Heart right ventricle (tissue), 16 donors: ENCODE results near the gene ZCCHC7. TPM values are rescaled to one million over a fixed set of nuclear protein-coding genes. Genes with fewer than 3 reads are reported as not detected.
"Not testable (repeated sequence)": the region's sequence is repeated elsewhere in the genome, so short reads cannot be mapped to it uniquely, and the experiment has no call there.

Experiments used
- ATAC-seq, 8 donors: fragments of 200-7000 bp; cut with Tn5 transposase; one replicate each; pipeline ENCODE4 v1.9.1; 2020; ENCODE audit warnings: mild to moderate bottlenecking in 8 of 8, moderate library complexity in 8 of 8, moderate number of reproducible peaks in 1 of 8
- DNase-seq, 2 donors: peaks; one replicate each; pipeline ENCODE4 v3.0.0-alpha.2; 2020
- H3K27ac ChIP-seq, 10 donors: fragments of 200-600 bp; sonication (generic) in 2 of 10; one replicate each; pipeline versions ENCODE4 v1.5.0 to v1.8.0; 2020 to 2022; ENCODE audit warnings: mild to moderate bottlenecking in 3 of 10
- H3K27me3 ChIP-seq, 7 donors: fragments of 200-600 bp; one replicate each; pipeline ENCODE4 v1.8.0; 2021 to 2022; ENCODE audit warnings: mild to moderate bottlenecking in 2 of 7
- H3K36me3 ChIP-seq, 9 donors: fragments of 200-600 bp; sonication (generic) in 1 of 9; one replicate each; pipeline versions ENCODE4 v1.5.0 to v1.8.0; 2020 to 2022; ENCODE audit warnings: mild to moderate bottlenecking in 2 of 9
- H3K4me1 ChIP-seq, 9 donors: fragments of 200-600 bp; sonication (generic) in 1 of 9; one replicate each; pipeline versions ENCODE4 v1.5.0 to v1.8.0; 2020 to 2022; ENCODE audit warnings: mild to moderate bottlenecking in 4 of 9
- H3K4me3 ChIP-seq, 10 donors: fragments of 200-600 bp; sonication (generic) in 2 of 10; one replicate each; pipeline versions ENCODE4 v1.5.0 to v1.8.0; 2020 to 2022; ENCODE audit warnings: mild to moderate bottlenecking in 7 of 10, moderate library complexity in 2 of 10
- H3K9me3 ChIP-seq, 11 donors: fragments of 200-600 bp in 10 of 11; sonication (generic) in 2 of 11; one replicate each; pipeline versions ENCODE4 v1.5.0 to v1.8.0; 2013 to 2022; ENCODE audit warnings: mild to moderate bottlenecking in 2 of 11, control low read depth in 1 of 11, moderate library complexity in 1 of 11
- CTCF ChIP-seq, 9 donors: fragments of 200-600 bp; sonication (generic) in 2 of 9; IDR thresholded peaks; one replicate each; pipeline versions ENCODE4 v1.5.0 to v1.8.0; 2021 to 2022; ENCODE audit warnings: antibody characterized with exemption in 9 of 9, mild to moderate bottlenecking in 5 of 9, moderate library complexity in 1 of 9
- WGBS, 2 donors: extraction: QIAGEN DNeasy Blood & Tissue Kit; methylation state at CpG; one replicate each; pipeline ENCODE4 v1.1.7; 2013; ENCODE audit warnings: inconsistent platforms in 1 of 2; 5-methylcytosine and 5-hydroxymethylcytosine counted together
- intact Hi-C, 10 donors: fragments of 100-400 bp; cut with DNase I; formaldehyde crosslinking; loops; one replicate each; pipeline versions ENCODE4 v1.11.1 to v1.14.2; 2022
- polyA plus RNA-seq, 2 donors: library from polyadenylated mRNA; stranded (reverse); fragments of 200-250 nt; gene quantifications; one replicate each; pipeline ENCODE4 v1.2.3, GENCODE V29; 2013
- total RNA-seq, 10 donors: library from RNA; stranded (reverse); fragmentation: NEBNext Ultra II Directional in 3 of 10; extraction: Animal tissue kit (Norgen Biotek cat#: 25700) in 3 of 10; gene quantifications; one replicate each; pipeline versions ENCODE4 v1.2.1 to v1.2.4, GENCODE V29; 2021 to 2023
- donor health status: Arrhythmogenic right ventricular cardiomyopathy.
- donor health status: ischemic (EF 13 %, LVEDD 7.1; RV severe dilation, severe dysfunction).
- donor health status: healthy with polysubstance abuse.
- donor health status: DM: no; HTN: yes; CAD: no.
- donor health status: DM: no; HTN: no; CAD: no.
- donor health status: ischemic (EF 25% LVEDD 6.9; RV normal size, moderate dysfunction).
- donor health status: ischemic (EF 25% LVEDD 5.7; RV mildly dilated, moderate dysfunction).
- donor health status: healthy.
- donor health status: DM: yes; HTN: yes; CAD: no.
- donor health status: Ischemic cardiomyopathy.
- donor health status: ischemic (EF 35%, LVEDD 5.7; RV mildly dilated, moderate dysfunction).
- donor health status: nonischemic (EF 11% LVEDD 7.7; RV severe dilation, severe dysfunction).
- donor health status: DM: yes; HTN: yes; CAD: no.
- donor health status: PGD.
- donor health status: ischemic (EF 29% LVEDD 5.4; RV normal size, mild dysfunction).
- donor health status: nonischemic (EF 23%, LVEDD 6.1; RV moderate dilation, normal function).

ZCCHC7 gene
- total and polyA plus RNA-seq, 12 donors, result 4.3 to 11.9 (median 8.9) TPM

DNA sequence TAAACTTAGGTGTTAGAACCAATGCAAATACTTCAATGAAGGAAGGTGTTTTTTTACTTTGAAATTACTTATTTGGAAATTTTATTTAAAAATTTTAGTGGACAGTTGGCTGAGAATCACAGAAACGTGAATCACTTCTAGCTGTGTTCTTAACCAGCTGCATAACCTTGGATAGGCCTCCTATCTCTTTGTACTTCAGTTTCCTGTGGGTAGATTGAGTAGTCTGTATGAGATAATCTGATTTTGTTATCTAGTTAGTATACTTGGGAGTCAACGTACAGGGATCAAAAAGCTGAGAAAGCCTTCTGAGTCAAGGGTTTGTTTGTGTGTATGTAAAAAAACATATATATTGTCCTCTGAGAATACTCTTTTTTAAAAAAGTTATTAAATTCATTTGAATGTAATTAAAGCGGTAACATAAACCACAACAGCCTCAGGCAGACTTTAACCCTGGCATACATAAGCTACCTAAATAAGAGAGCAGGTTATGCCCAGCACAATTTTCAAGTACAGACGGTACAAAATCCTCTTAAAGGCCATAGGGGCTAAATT lies 38.1 kb upstream of the ZCCHC7 start:
- intact Hi-C loops, result no loop called here
- ATAC-seq (no peak), DNase-seq (no peak)
- H3K27me3 ChIP-seq, result no peaks in the 10 kb centered on the region
- peaks cover 0 to 56% (median 21%) of the 10 kb centered on the region in 9 donors for H3K4me1 ChIP-seq
- 72 to 81% methylated on average over 4 of the region's 4 CpGs for WGBS, 2 donors
- no peak overlapping the region for H3K27ac ChIP-seq
- no peak for TF ChIP-seq CTCF (IDR thresholded peaks at IDR 0.05)
- H3K36me3 ChIP-seq, result peaks cover 0 to 17% (median 9%) of the 10 kb centered on the region in 9 donors
- H3K9me3 ChIP-seq, result no peaks in the 10 kb centered on the region
- no peak overlapping the region for H3K4me3 ChIP-seq

GRCh38 chr9:37083654-37084053 lies 36.7 kb upstream of the ZCCHC7 start:
- no peak overlapping the region for H3K4me3 ChIP-seq
- intact Hi-C loops, result no loop called here

DNA sequence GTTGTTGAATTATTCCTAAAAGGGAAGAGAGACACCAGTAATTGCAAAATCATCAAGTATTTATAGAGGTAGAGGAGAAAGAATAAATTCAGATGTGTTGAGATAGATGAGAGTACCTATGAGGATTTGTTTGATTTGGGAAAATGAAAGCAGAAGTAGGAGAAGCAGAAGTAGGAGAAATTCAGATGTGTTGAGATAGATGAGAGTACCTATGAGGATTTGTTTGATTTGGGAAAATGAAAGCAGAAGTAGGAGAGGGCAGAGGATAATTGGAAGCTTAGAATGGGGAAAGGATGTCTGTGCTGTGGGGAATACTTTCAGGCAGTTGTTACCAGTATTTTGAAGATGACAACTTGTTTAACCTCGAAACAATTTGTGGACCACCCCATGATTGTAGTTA lies 35.1 kb upstream of the ZCCHC7 start:
- Histone ChIP-seq H3K27ac (no peak overlapping the region), H3K9me3 (no peaks in the 10 kb centered on the region), H3K4me3 (no peak overlapping the region), H3K27me3 (no peaks in the 10 kb centered on the region), H3K4me1 (peaks cover 0 to 49% (median 21%) of the 10 kb centered on the region in 9 donors), H3K36me3 (peaks cover 0 to 45% (median 13%) of the 10 kb centered on the region in 9 donors)
- 98 to 100% methylated on average over 1 of the region's 1 CpG for WGBS, 2 donors
- ATAC-seq (no peak), DNase-seq (no peak)
- no peak for TF ChIP-seq CTCF (IDR thresholded peaks at IDR 0.05)
- intact Hi-C loops, result no loop called here

More at GRCh38 chr9:37083654-37084053, 36.7 kb upstream of the ZCCHC7 start:
- no peak for TF ChIP-seq CTCF (IDR thresholded peaks at IDR 0.05)
- peaks cover 0 to 31% (median 13%) of the 10 kb centered on the region in 9 donors for H3K36me3 ChIP-seq
- no peaks in the 10 kb centered on the region for H3K9me3 ChIP-seq
- H3K27ac ChIP-seq, result no peak overlapping the region
- no peaks in the 10 kb centered on the region for H3K27me3 ChIP-seq
- H3K4me1 ChIP-seq, result peaks cover 0 to 56% (median 21%) of the 10 kb centered on the region in 9 donors
- no peak for DNase-seq
- no peak for ATAC-seq

GRCh38 chr9:37092714-37093295 lies 27.6 kb upstream of the ZCCHC7 start:
- H3K4me1 ChIP-seq, H3K27ac ChIP-seq, intact Hi-C loops, DNase-seq, H3K4me3 ChIP-seq, H3K9me3 ChIP-seq, H3K27me3 ChIP-seq, ATAC-seq: not testable (repeated sequence)
- WGBS, 2 donors, result 80 to 100% methylated on average over 2 to 3 of the region's 5 CpGs
- peaks cover 0 to 30% (median 6%) of the 10 kb centered on the region in 9 donors for H3K36me3 ChIP-seq

GRCh38 chr9:37094751-37095150 lies 25.6 kb upstream of the ZCCHC7 start:
- DNase-seq, result no peak
- H3K4me1 ChIP-seq, result no peaks in the 10 kb centered on the region
- H3K4me3 ChIP-seq, result no peak overlapping the region
- no peak overlapping the region for H3K27ac ChIP-seq
- intact Hi-C loops, result no loop called here
- peaks cover 0 to 10% (median 0%) of the 10 kb centered on the region in 9 donors for H3K36me3 ChIP-seq
- 66 to 75% methylated on average over 1 of the region's 1 CpG for WGBS, 2 donors
- H3K27me3 ChIP-seq, result no peaks in the 10 kb centered on the region
- no peak for ATAC-seq
- H3K9me3 ChIP-seq, result no peaks in the 10 kb centered on the region
- no peak for TF ChIP-seq CTCF (IDR thresholded peaks at IDR 0.05)
